Panc1 (cell line): Measurements from ENCODE around the gene SNAP25. TPM values are rescaled to one million over a fixed set of nuclear protein-coding genes. Genes with fewer than 3 reads are reported as not detected.

Source experiments
- ATAC-seq: fragments of 200-7000 bp; cut with Tn5 transposase; 2 replicates; pipeline ENCODE4 v1.9.1; 2020; ENCODE audit warnings: mild to moderate bottlenecking, moderate library complexity
- BruUV-seq: library from RNA; stranded (reverse); fragments of 400-500 nt; replicated peaks from 2 replicates; lab custom pipeline; 2021; lab: Mats Ljungman, UMichigan
- CTCF ChIA-PET: fragments of 300-600 bp; sonication (Branson Sonifier 250); formaldehyde crosslinking; loops from one replicate; lab custom pipeline; 2022; ENCODE audit warnings: antibody characterized with exemption; lab: Charles Lee
- POLR2A ChIA-PET: fragments of 300-600 bp; sonication (Branson Sonifier 250); formaldehyde crosslinking; loops from one replicate; lab custom pipeline; 2022; ENCODE audit warnings: antibody characterized with exemption; lab: Charles Lee
- DNase-seq: peaks from one replicate; pipeline ENCODE4 v3.0.0-alpha.2; 2010; ENCODE audit warnings: low read depth, low spot score
- H3K27ac ChIP-seq: 2 replicates; pipeline ENCODE4 v1.5.1; 2011; ENCODE audit warnings: mild to moderate bottlenecking, low read length, inconsistent platforms
- H3K27me3 ChIP-seq: fragments of 200-500 bp; sonication (Bioruptor generic); 2 replicates; pipeline ENCODE4 v1.6.0; 2014; ENCODE audit warnings: low read length, inconsistent platforms; ENCODE audit not compliant: control insufficient read depth, insufficient read depth
- H3K36me3 ChIP-seq: fragments of 200-500 bp; sonication (Bioruptor generic); 2 replicates; pipeline ENCODE4 v1.5.1; 2014; ENCODE audit warnings: inconsistent platforms, mild to moderate bottlenecking, low read length, moderate library complexity; ENCODE audit not compliant: control insufficient read depth, insufficient read depth
- H3K4me1 ChIP-seq: 2 replicates; pipeline ENCODE4 v1.5.1; 2011; ENCODE audit warnings: inconsistent platforms, mild to moderate bottlenecking, low read length, moderate library complexity; ENCODE audit not compliant: control insufficient read depth, insufficient read depth
- H3K4me3 ChIP-seq, 2 experiments: 2 replicates each; pipeline ENCODE4 v1.5.1; 2011 to 2012; ENCODE audit warnings: low read depth in 2 of 2, low read length in 2 of 2, mild to moderate bottlenecking in 2 of 2, inconsistent platforms in 1 of 2, moderate library complexity in 1 of 2
- H3K9me3 ChIP-seq: fragments of 200-500 bp; sonication (Bioruptor generic); 2 replicates; pipeline ENCODE4 v1.5.1; 2014; ENCODE audit warnings: low read depth, mild to moderate bottlenecking, inconsistent platforms, low read length, moderate library complexity; ENCODE audit not compliant: control insufficient read depth, insufficient read depth
- POLR2AphosphoS5 ChIP-seq: IDR thresholded peaks from 2 replicates; pipeline ENCODE4 v1.6.1; 2012; ENCODE audit warnings: mild to moderate bottlenecking, low read depth, low read length, moderate library complexity
- REST ChIP-seq, 2 experiments: IDR thresholded peaks; 2 replicates each; pipeline ENCODE4 v1.6.1; 2011 to 2012; ENCODE audit warnings: low read depth in 2 of 2, control low read depth in 1 of 2, low read length in 1 of 2, mild to moderate bottlenecking in 1 of 2, moderate library complexity in 1 of 2; ENCODE audit not compliant: insufficient read depth in 1 of 2
- SIN3A ChIP-seq: IDR thresholded peaks from 2 replicates; pipeline ENCODE4 v1.6.1; 2012; ENCODE audit warnings: low read depth, mild to moderate bottlenecking, low read length, moderate library complexity, borderline replicate concordance; ENCODE audit not compliant: insufficient read depth
- TCF7L2 ChIP-seq: IDR thresholded peaks from 2 replicates; pipeline ENCODE4 v1.6.1; 2011; ENCODE audit warnings: mild to moderate bottlenecking, low read depth, low read length, inconsistent platforms
- in situ Hi-C: cut with HindIII; loops from 2 replicates; pipeline ENCODE4 v1.10.0; 2016; ENCODE audit warnings: low sequenced_read_pairs, low pct_unique_long_range_greater_than_20kb
- intact Hi-C: fragments of 100-400 bp; cut with micrococcal nuclease; formaldehyde crosslinking; loops from one replicate; pipeline ENCODE4 v1.10.0; 2022; ENCODE audit not compliant: unreplicated experiment
- total RNA-seq: library from RNA; stranded (reverse); gene quantifications from one replicate; pipeline ENCODE4 v1.2.1, GENCODE V29; 2021; ENCODE audit not compliant: unreplicated experiment
- TF ChIP-seq, protein P1 (sequence below): fragments of 450-650 bp; IDR thresholded peaks from 2 replicates; pipeline ENCODE4 v1.5.1; 2017; ENCODE audit warnings: mild to moderate bottlenecking

SNAP25 gene
- total RNA-seq, 1 experiment from 2014 or later: 0.69 TPM

GRCh38 chr20:10219452-10219791 is 792 bp downstream of the SNAP25 start:
- H3K27me3 ChIP-seq: peaks cover 13% of the 10 kb centered on the region
- CTCF ChIA-PET: no interaction called here
- no TSS peak for BruUV-seq

DNA sequence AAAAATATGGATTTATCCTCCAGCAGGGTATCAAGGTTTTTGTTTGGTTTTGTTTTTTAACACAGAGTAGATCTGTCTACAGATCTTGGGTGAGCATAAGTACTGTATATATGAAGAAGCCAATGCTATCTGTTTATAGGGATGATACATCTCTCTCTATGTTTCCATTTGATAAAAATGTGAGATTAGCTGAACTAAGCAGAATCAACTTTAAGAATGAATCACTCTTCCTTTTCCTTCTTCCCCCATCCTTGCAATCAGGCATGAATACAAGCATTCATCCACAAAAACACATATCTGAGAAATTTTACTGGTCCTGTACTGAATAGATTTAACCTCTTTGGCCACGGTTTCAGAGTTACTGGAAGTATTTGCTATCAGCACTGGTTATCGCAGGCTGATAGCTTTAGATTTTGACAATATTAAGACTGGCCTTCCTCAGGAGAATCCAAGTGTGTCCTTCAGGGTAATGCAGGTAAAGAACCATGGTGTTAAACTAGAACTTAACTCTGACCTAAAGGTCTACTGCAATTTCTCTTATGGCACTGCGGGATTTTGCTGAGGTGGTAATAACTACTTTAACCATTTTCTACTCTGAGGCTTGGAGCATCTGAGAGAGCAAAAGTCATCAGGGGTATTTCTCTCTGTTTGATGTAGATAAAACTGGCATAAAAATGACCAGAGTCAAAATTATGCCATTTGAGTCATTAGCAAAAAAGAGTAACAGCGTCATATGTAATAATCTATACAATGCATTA is 1.5 kb downstream of the SNAP25 start:
- BruUV-seq: no TSS peak
- POLR2A ChIA-PET: interaction anchor here (0.6 kb wide), 1 partner anchor 510 kb away, joined by 3 read pairs; no protein-coding TSS in a partner anchor
- Histone ChIP-seq H3K9me3 (no peaks in the 10 kb centered on the region), H3K4me3 (no peak overlapping the region; a peak in 1 of 4 replicates), H3K36me3 (no peaks in the 10 kb centered on the region), H3K27me3 (peaks cover 13% of the 10 kb centered on the region), H3K27ac (no peak overlapping the region), H3K4me1 (no peaks in the 10 kb centered on the region; the same call in 1 of the 2 replicates)
- ATAC-seq (no peak), DNase-seq (no peak)
- no peak for TF ChIP-seq POLR2AphosphoS5
- no peak for TF ChIP-seq TCF7L2
- TF ChIP-seq SIN3A: no peak
- TF ChIP-seq, protein P1, sequence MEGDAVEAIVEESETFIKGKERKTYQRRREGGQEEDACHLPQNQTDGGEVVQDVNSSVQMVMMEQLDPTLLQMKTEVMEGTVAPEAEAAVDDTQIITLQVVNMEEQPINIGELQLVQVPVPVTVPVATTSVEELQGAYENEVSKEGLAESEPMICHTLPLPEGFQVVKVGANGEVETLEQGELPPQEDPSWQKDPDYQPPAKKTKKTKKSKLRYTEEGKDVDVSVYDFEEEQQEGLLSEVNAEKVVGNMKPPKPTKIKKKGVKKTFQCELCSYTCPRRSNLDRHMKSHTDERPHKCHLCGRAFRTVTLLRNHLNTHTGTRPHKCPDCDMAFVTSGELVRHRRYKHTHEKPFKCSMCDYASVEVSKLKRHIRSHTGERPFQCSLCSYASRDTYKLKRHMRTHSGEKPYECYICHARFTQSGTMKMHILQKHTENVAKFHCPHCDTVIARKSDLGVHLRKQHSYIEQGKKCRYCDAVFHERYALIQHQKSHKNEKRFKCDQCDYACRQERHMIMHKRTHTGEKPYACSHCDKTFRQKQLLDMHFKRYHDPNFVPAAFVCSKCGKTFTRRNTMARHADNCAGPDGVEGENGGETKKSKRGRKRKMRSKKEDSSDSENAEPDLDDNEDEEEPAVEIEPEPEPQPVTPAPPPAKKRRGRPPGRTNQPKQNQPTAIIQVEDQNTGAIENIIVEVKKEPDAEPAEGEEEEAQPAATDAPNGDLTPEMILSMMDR: no peak
- TF ChIP-seq REST (IDR thresholded peaks at IDR 0.05; ENCODE audit: insufficient read depth in 1 of 2, low read depth in 2 of 2, low read length in 1 of 2): no peak
- in situ Hi-C loops: no loop called here
- intact Hi-C loops: no loop called here
- CTCF ChIA-PET: no interaction called here

More at GRCh38 chr20:10219452-10219791, 792 bp downstream of the SNAP25 start:
- peak; percentile 40 for ATAC-seq
- Histone ChIP-seq H3K27ac (no peak overlapping the region), H3K9me3 (no peaks in the 10 kb centered on the region), H3K36me3 (no peaks in the 10 kb centered on the region), H3K4me3 (peak overlapping the region; percentile 51 to 74), H3K4me1 (no peaks in the 10 kb centered on the region; the same call in 1 of the 2 replicates)
- TF ChIP-seq SIN3A (peak; percentile 97), REST (IDR thresholded peaks at IDR 0.05; ENCODE audit: insufficient read depth in 1 of 2, low read depth in 2 of 2, low read length in 1 of 2) (peak; percentile 98 to 100), POLR2AphosphoS5 (no peak)
- in situ Hi-C loops (no loop called here), intact Hi-C loops (no loop called here)
- POLR2A ChIA-PET: interaction anchor here (0.7 kb wide), 1 partner anchor 187 kb away, joined by 7 read pairs; no protein-coding TSS in a partner anchor
- DNase-seq: no peak
